ENCODE measurements around the gene CLCA1.

GRCh38 chr1:86546787-86547221 is 78.1 kb downstream of the CLCA1 start, which contains the start of gene CLCA4:
- TF ChIP-seq CTCF (IDR thresholded peaks at IDR 0.05) (no peak), SIN3A (IDR thresholded peaks at IDR 0.05; ENCODE audit: borderline replicate concordance, insufficient read depth, low read depth, low read length) (no peak)
